HG03103 (cell line): ENCODE results near the gene PIK3R1.

Experiments
- ATAC-seq: cut with Tn5 transposase; IDR thresholded peaks from one replicate; pipeline ENCODE4 v1.9.1; 2021; ENCODE audit warnings: low read depth; ENCODE audit not compliant: unreplicated experiment

Gene PIK3R1

DNA sequence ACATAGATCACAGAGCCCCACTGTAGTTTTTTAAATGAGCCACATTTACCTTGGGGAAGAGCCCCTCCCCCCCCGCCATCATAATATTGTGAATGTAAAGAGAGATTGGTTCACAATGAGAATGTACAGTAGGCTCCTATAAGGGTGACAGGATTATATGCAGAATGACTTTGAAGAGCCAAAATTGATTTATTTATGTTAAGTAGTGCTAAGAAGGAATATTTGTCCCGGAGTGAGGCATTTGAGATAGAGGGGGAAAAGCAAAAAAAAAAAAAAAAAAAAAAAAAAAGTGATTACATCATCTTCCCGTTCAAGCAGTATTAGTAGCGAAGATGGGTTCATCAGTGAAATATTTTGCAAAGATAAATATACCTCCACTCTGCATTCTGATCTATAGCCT, 73.9 kb downstream of the PIK3R1 start:
- ATAC-seq: no peak

DNA sequence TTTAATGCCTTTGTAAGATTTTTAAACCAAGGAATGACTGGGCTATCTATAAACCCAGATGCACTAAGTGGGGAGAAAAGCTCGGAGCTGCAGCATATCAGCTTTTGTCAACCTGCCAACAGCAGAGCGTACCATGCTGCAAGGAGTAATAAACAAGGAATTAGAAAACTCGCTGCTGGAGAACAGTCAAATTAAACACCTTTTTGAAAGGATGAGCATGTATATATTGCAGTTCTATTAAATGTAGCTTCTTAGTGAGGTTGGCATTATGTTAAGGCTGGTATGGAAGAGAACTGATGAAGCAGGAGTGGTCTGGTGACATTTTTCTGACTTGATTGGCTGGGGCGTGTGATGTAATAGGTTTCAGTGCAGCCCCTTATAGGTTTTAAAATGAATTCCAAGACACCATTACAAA, 74.7 kb downstream of the PIK3R1 start:
- no peak for ATAC-seq

GRCh38 chr5:68290847-68291246, 75.3 kb downstream of the PIK3R1 start:
- no peak for ATAC-seq

- no peak for ATAC-seq
These were observed 76.8 kb downstream of the PIK3R1 start for GRCh38 chr5:68292316-68292715.

- ATAC-seq: no peak
These were observed 80.2 kb downstream of the PIK3R1 start for GRCh38 chr5:68295772-68296171.

- ATAC-seq: no peak
These were observed 81.3 kb downstream of the PIK3R1 start for GRCh38 chr5:68296895-68297294.

GRCh38 chr5:68297656-68298055, 82.1 kb downstream of the PIK3R1 start:
- ATAC-seq: no peak

- ATAC-seq: no peak
These were observed 82.9 kb downstream of the PIK3R1 start for GRCh38 chr5:68298479-68298878.

- ATAC-seq: no peak
These were observed 83.5 kb downstream of the PIK3R1 start for GRCh38 chr5:68299105-68299504.

GRCh38 chr5:68299575-68299974, 84.0 kb downstream of the PIK3R1 start:
- no peak for ATAC-seq

GRCh38 chr5:68303038-68303738, 87.6 kb downstream of the PIK3R1 start:
- ATAC-seq: peak; percentile 68

GRCh38 chr5:68303754-68304420, 88.3 kb downstream of the PIK3R1 start:
- no peak for ATAC-seq

DNA sequence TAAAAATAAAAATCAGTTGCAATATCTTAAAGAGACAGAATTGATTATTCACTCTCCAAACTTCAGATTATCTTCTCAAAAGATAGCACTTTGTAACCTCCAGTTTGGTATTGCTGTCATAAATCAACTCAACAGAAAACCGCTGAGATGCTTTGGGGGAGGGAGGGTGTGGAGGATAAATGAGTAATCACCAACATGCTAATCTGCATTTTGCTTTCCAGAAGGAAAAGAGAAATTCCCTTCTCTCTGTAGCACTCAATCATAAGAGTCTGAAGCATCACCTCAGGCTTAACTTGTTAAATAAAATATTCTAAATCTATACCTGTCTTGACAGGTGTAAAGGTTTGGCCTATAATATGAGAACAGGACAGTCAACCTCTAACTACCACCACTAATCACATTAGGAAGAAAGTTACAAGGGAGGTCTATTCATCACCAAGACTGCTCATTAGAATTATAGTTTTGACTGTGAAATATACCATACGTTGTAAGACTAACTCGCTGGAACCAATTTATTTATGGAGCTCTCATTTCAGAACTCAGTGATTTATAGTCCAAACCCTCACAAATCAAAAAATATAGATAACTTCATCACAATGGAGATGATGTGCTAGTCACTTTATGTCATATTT, 89.0 kb downstream of the PIK3R1 start:
- no peak for ATAC-seq

- ATAC-seq: no peak
These were observed 89.8 kb downstream of the PIK3R1 start for GRCh38 chr5:68305223-68305870.

GRCh38 chr5:68306361-68307014, 90.9 kb downstream of the PIK3R1 start:
- ATAC-seq: no peak

- ATAC-seq: no peak
These were observed 97.8 kb downstream of the PIK3R1 start for GRCh38 chr5:68313336-68313735.

- no peak for ATAC-seq
These were observed 98.9 kb downstream of the PIK3R1 start for GRCh38 chr5:68314465-68314864.

- ATAC-seq: peak; percentile 83
These were observed 100.2 kb downstream of the PIK3R1 start for GRCh38 chr5:68315679-68316271.

GRCh38 chr5:68316469-68316868, 100.9 kb downstream of the PIK3R1 start:
- ATAC-seq: no peak

GRCh38 chr5:68317646-68318045, 102.1 kb downstream of the PIK3R1 start:
- no peak for ATAC-seq
